22Rv1 (cell line): ENCODE results near the gene HLA-DQA1.

Source experiments
- ZFX ChIP-seq: fragments of 450-650 bp; IDR thresholded peaks from 2 replicates; pipeline ENCODE4 v1.6.1; 2017; ENCODE audit warnings: antibody characterized with exemption, borderline replicate concordance
- TF ChIP-seq, protein P1 (sequence below): fragments of 450-650 bp; IDR thresholded peaks from 2 replicates; pipeline ENCODE4 v1.5.1; 2017; ENCODE audit warnings: mild to moderate bottlenecking

DNA sequence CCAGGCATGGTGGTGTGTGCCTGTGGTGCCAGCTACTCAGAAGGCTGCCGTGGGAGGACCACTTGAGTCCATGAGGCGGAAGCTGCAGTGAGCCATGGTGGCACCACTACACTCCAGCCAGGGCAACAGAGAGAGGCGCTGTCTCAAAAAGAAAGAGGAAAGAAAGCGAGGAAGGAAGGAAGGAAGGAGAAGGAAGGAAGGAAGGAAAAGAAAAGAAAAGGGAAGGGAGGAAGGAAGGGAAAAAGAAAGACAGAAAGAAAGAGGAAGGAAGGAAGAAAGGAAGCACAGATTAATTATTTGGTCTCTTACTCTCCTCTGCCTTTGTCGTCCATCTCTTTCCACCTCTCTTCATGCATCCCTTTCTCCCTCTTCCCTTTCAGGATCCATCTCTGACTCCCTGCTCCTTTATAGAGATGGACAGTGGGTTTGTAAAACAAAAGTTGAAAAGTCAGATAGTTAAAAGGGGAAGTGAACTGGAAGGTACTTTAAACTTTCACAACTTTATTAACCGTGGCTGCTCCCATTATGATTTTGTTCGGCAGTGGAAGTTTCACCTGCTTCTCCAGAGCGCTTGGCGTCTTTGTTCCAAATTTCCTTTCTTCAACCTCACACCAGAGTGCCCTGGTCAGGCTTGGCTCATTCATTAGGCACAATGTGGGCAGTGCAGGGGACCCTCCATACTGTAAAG is 1.5 kb downstream of the HLA-DQA1 start:
- TF ChIP-seq, protein P1, sequence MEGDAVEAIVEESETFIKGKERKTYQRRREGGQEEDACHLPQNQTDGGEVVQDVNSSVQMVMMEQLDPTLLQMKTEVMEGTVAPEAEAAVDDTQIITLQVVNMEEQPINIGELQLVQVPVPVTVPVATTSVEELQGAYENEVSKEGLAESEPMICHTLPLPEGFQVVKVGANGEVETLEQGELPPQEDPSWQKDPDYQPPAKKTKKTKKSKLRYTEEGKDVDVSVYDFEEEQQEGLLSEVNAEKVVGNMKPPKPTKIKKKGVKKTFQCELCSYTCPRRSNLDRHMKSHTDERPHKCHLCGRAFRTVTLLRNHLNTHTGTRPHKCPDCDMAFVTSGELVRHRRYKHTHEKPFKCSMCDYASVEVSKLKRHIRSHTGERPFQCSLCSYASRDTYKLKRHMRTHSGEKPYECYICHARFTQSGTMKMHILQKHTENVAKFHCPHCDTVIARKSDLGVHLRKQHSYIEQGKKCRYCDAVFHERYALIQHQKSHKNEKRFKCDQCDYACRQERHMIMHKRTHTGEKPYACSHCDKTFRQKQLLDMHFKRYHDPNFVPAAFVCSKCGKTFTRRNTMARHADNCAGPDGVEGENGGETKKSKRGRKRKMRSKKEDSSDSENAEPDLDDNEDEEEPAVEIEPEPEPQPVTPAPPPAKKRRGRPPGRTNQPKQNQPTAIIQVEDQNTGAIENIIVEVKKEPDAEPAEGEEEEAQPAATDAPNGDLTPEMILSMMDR: no peak
- no peak for TF ChIP-seq ZFX
